ENCODE data around the gene MYMK.

GRCh38 chr9:133485531-133486260 is 39.1 kb downstream of the MYMK start:
- TF ChIP-seq CTCF (IDR thresholded peaks at IDR 0.05; ENCODE audit: low read depth, low read length) (no peak), EZH2phosphoT487 (IDR thresholded peaks at IDR 0.05; ENCODE audit: low read depth) (no peak)
